SK-N-SH treated with all-trans-retinoic acid at 6 μM for 48 hours (cell line): ENCODE data around the gene TSC2.

ENCODE experiments used
- ATAC-seq: fragments of 200-7000 bp; cut with Tn5 transposase; 3 replicates; pipeline ENCODE4 v1.9.1; 2020; ENCODE audit warnings: mild to moderate bottlenecking, moderate library complexity
- ARNTL ChIP-seq: fragments of 450-650 bp; formaldehyde crosslinking; IDR thresholded peaks from 2 replicates; pipeline ENCODE4 v1.5.0; 2020; ENCODE audit warnings: low read depth, mild to moderate bottlenecking, moderate library complexity, borderline replicate concordance
- BACH2 ChIP-seq: fragments of 250-450 bp; sonication (Bioruptor Pico); IDR thresholded peaks from 2 replicates; pipeline ENCODE4 v1.9.0; 2021; ENCODE audit warnings: mild to moderate bottlenecking, borderline replicate concordance
- CREB5 ChIP-seq: fragments of 250-450 bp; sonication (Bioruptor Pico); IDR thresholded peaks from 2 replicates; pipeline ENCODE4 v1.5.1; 2020; ENCODE audit warnings: low read depth, mild to moderate bottlenecking, moderate library complexity
- CSRNP3 ChIP-seq: fragments of 250-450 bp; sonication (Bioruptor Pico); IDR thresholded peaks from 2 replicates; pipeline ENCODE4 v1.5.1; 2021; ENCODE audit warnings: mild to moderate bottlenecking, moderate library complexity
- GLIS3 ChIP-seq: fragments of 250-450 bp; sonication (Bioruptor Pico); IDR thresholded peaks from 2 replicates; pipeline ENCODE4 v1.5.0; 2020; ENCODE audit warnings: mild to moderate bottlenecking, moderate library complexity
- ISL1 ChIP-seq: fragments of 250-450 bp; sonication (Bioruptor Pico); IDR thresholded peaks from 2 replicates; pipeline ENCODE4 v2.1.2; 2022; ENCODE audit warnings: mild to moderate bottlenecking, moderate library complexity
- OSR1 ChIP-seq: fragments of 250-450 bp; sonication (Bioruptor Pico); IDR thresholded peaks from 2 replicates; pipeline ENCODE4 v1.8.0; 2022; ENCODE audit warnings: moderate library complexity, mild to moderate bottlenecking, inconsistent platforms
- PATZ1 ChIP-seq: fragments of 250-450 bp; sonication (Bioruptor Pico); IDR thresholded peaks from 2 replicates; pipeline ENCODE4 v1.8.0; 2020; ENCODE audit warnings: mild to moderate bottlenecking, moderate library complexity, borderline replicate concordance
- POU6F1 ChIP-seq: fragments of 250-450 bp; sonication (Bioruptor Pico); IDR thresholded peaks from 2 replicates; pipeline ENCODE4 v1.8.0; 2021; ENCODE audit warnings: low read depth, mild to moderate bottlenecking, moderate library complexity, borderline replicate concordance
- PPARA ChIP-seq: fragments of 250-450 bp; sonication (Bioruptor Pico); IDR thresholded peaks from 2 replicates; pipeline ENCODE4 v1.5.0; 2020; ENCODE audit warnings: mild to moderate bottlenecking, borderline replicate concordance
- SNAI2 ChIP-seq: fragments of 250-450 bp; sonication (Bioruptor Pico); IDR thresholded peaks from 2 replicates; pipeline ENCODE4 v1.5.0; 2020; ENCODE audit warnings: mild to moderate bottlenecking, moderate library complexity
- TCF4 ChIP-seq: fragments of 250-450 bp; sonication (Bioruptor Pico); IDR thresholded peaks from 2 replicates; pipeline ENCODE4 v1.8.0; 2021; ENCODE audit warnings: mild to moderate bottlenecking, moderate library complexity, borderline replicate concordance
- TSHZ2 ChIP-seq: fragments of 250-450 bp; sonication (Bioruptor Pico); IDR thresholded peaks from 2 replicates; pipeline ENCODE4 v1.5.0; 2020; ENCODE audit warnings: mild to moderate bottlenecking, moderate library complexity
- ZC3H10 ChIP-seq: fragments of 250-450 bp; sonication (Bioruptor Pico); IDR thresholded peaks from 2 replicates; pipeline ENCODE4 v1.5.1; 2021; ENCODE audit warnings: mild to moderate bottlenecking, moderate library complexity
- ZFP3 ChIP-seq: fragments of 250-450 bp; sonication (Bioruptor Pico); IDR thresholded peaks from 2 replicates; pipeline ENCODE4 v1.5.0; 2020; ENCODE audit warnings: mild to moderate bottlenecking, moderate library complexity
- ZFP30 ChIP-seq: fragments of 450-650 bp; formaldehyde crosslinking; IDR thresholded peaks from 2 replicates; pipeline ENCODE4 v1.5.0; 2022; ENCODE audit warnings: mild to moderate bottlenecking, moderate library complexity
- ZNF565 ChIP-seq: fragments of 450-650 bp; formaldehyde crosslinking; conservative IDR thresholded peaks from 2 replicates; pipeline ENCODE4 v1.5.0; 2020; ENCODE audit warnings: low read depth, mild to moderate bottlenecking, moderate library complexity
- ZNF8 ChIP-seq: fragments of 450-650 bp; formaldehyde crosslinking; IDR thresholded peaks from 2 replicates; pipeline ENCODE4 v1.5.0; 2020; ENCODE audit warnings: mild to moderate bottlenecking, moderate library complexity

The TSC2 gene

GRCh38 chr16:2063861-2064260 is 16.1 kb downstream of the TSC2 start:
- no peak for ATAC-seq
- TF ChIP-seq SNAI2 (CRISPR knock-in tag) (no peak), ZFP30 (CRISPR knock-in tag) (no peak), CSRNP3 (no peak), ISL1 (CRISPR knock-in tag) (no peak), ARNTL (CRISPR knock-in tag) (no peak), POU6F1 (CRISPR knock-in tag) (no peak), ZFP3 (no peak), ZNF565 (CRISPR knock-in tag) (no peak), PATZ1 (CRISPR knock-in tag) (no peak), TSHZ2 (CRISPR knock-in tag) (no peak), BACH2 (no peak), PPARA (CRISPR knock-in tag) (no peak)

GRCh38 chr16:2064368-2064945 is 16.7 kb downstream of the TSC2 start:
- no peak for ATAC-seq
- TF ChIP-seq OSR1 (CRISPR knock-in tag) (no peak), BACH2 (no peak), TSHZ2 (CRISPR knock-in tag) (no peak), CREB5 (CRISPR knock-in tag) (no peak), ZFP30 (CRISPR knock-in tag) (no peak), ZFP3 (no peak), CSRNP3 (no peak), ZC3H10 (no peak), TCF4 (no peak), GLIS3 (CRISPR knock-in tag) (no peak), ZNF8 (CRISPR knock-in tag) (no peak), SNAI2 (CRISPR knock-in tag) (no peak), ISL1 (CRISPR knock-in tag) (no peak), POU6F1 (CRISPR knock-in tag) (no peak)
